Parathyroid adenoma (tissue), 2 donors: ENCODE results near the gene RAB14.
"Not testable (repeated sequence)": the region's sequence is repeated elsewhere in the genome, so short reads cannot be mapped to it uniquely, and the experiment has no call there.

Experiments
- H2AFZ ChIP-seq: fragments of 300-600 bp; sonication (generic); one replicate; pipeline ENCODE4 v1.7.0; 2017; ENCODE audit warnings: antibody characterized with exemption, mild to moderate bottlenecking
- H3K27ac ChIP-seq: fragments of 300-600 bp; sonication (generic); one replicate; pipeline ENCODE4 v1.7.0; 2017
- H3K27me3 ChIP-seq: fragments of 300-600 bp; sonication (generic); one replicate; pipeline ENCODE4 v1.7.0; 2017; ENCODE audit warnings: low read length; ENCODE audit not compliant: control insufficient read depth, insufficient read depth
- H3K36me3 ChIP-seq: fragments of 300-600 bp; sonication (generic); one replicate; pipeline ENCODE4 v1.7.0; 2017; ENCODE audit warnings: low read length; ENCODE audit not compliant: control insufficient read depth, insufficient read depth
- H3K4me1 ChIP-seq: fragments of 300-600 bp; sonication (generic); one replicate; pipeline ENCODE4 v1.7.0; 2017; ENCODE audit warnings: control low read depth
- H3K4me2 ChIP-seq: fragments of 300-600 bp; sonication (generic); one replicate; pipeline ENCODE4 v1.7.0; 2017; ENCODE audit warnings: low read length
- H3K4me3 ChIP-seq: fragments of 300-600 bp; sonication (generic); one replicate; pipeline ENCODE4 v1.7.0; 2017; ENCODE audit warnings: low read depth, low read length
- H3K79me2 ChIP-seq: fragments of 300-600 bp; sonication (generic); one replicate; pipeline ENCODE4 v1.7.0; 2017; ENCODE audit warnings: control low read depth
- H3K9ac ChIP-seq: fragments of 300-600 bp; sonication (generic); one replicate; pipeline ENCODE4 v1.7.0; 2017; ENCODE audit warnings: mild to moderate bottlenecking
- H3K9me3 ChIP-seq: fragments of 300-600 bp; sonication (generic); one replicate; pipeline ENCODE4 v1.7.0; 2017; ENCODE audit warnings: low read length; ENCODE audit not compliant: control insufficient read depth
- TF ChIP-seq, protein P1 (sequence below): fragments of 300-600 bp; sonication (generic); IDR thresholded peaks from one replicate; pipeline ENCODE4 v1.7.0; 2017; ENCODE audit warnings: antibody characterized with exemption, mild to moderate bottlenecking
- donor health status: primary hyperparathyroidism.

RAB14 gene

DNA sequence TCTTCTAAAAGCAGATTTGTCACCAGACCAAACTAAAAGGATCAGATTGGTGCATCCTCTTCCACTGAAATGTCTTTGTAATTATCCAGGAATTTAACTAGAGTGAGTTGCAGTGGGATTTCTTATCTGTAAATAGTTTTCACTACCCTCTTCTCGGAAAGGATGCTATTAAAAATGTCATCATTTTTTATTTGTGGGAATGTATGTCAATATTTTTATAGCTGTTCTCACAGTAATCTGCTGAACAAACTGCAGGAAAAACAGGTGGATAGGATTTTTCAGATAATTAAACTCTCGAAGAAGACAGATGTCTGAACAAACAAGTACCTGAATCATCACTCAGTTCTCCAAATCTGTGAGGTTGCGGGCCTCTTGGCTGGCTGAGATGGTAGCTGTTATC lies 62.7 kb downstream of the RAB14 start:
- Histone ChIP-seq H3K4me1 (no peaks in the 10 kb centered on the region), H3K4me2 (no peak overlapping the region), H3K27ac (no peak overlapping the region), H3K9me3 (no peaks in the 10 kb centered on the region), H3K36me3 (no peaks in the 10 kb centered on the region), H3K27me3 (no peaks in the 10 kb centered on the region), H3K4me3 (no peak overlapping the region), H2AFZ (no peak overlapping the region), H3K79me2 (no peaks in the 10 kb centered on the region), H3K9ac (no peak overlapping the region)
- TF ChIP-seq, protein P1, sequence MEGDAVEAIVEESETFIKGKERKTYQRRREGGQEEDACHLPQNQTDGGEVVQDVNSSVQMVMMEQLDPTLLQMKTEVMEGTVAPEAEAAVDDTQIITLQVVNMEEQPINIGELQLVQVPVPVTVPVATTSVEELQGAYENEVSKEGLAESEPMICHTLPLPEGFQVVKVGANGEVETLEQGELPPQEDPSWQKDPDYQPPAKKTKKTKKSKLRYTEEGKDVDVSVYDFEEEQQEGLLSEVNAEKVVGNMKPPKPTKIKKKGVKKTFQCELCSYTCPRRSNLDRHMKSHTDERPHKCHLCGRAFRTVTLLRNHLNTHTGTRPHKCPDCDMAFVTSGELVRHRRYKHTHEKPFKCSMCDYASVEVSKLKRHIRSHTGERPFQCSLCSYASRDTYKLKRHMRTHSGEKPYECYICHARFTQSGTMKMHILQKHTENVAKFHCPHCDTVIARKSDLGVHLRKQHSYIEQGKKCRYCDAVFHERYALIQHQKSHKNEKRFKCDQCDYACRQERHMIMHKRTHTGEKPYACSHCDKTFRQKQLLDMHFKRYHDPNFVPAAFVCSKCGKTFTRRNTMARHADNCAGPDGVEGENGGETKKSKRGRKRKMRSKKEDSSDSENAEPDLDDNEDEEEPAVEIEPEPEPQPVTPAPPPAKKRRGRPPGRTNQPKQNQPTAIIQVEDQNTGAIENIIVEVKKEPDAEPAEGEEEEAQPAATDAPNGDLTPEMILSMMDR, result no peak

DNA sequence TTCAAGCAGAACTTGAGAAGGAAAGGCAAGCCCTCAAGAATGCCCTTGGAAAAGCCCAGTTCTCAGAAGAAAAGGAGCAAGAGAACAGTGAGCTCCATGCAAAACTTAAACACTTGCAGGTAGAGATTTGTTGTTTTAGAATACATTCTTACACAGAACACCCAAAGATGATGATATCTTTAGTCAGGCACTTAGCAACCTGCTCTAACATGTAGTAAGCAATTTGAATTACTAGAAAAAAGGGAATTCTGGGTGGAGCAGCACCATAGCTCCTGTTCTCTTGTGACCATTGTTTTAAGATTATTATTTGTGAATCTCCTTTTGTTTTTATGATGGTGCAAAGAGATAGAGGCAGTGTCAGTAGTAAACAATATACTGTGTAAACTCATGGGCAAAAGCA lies 63.1 kb downstream of the RAB14 start:
- TF ChIP-seq, protein P1, result no peak
- no peaks in the 10 kb centered on the region for H3K9me3 ChIP-seq

DNA sequence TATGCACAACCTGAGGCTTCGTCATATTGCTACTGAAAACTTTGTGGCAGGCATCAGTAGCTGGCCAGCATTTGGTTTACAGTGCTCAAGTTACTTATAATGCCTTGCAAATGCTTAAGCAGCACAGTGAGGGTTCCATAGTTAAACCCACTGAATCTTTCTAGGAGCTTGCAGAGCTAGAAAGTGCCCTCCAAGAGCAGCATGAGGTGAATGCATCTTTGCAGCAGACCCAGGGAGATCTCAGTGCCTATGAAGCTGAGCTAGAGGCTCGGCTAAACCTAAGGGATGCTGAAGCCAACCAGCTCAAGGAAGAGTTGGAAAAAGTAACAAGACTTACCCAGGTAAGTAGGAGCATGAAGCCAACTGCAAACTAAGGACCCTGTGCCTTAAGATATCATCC lies 66.0 kb downstream of the RAB14 start:
- Histone ChIP-seq H3K4me1 (no peaks in the 10 kb centered on the region), H3K4me3 (no peak overlapping the region), H3K27me3 (no peaks in the 10 kb centered on the region), H3K27ac (no peak overlapping the region), H3K36me3 (no peaks in the 10 kb centered on the region), H3K9me3 (no peaks in the 10 kb centered on the region), H3K9ac (no peak overlapping the region), H3K79me2 (no peaks in the 10 kb centered on the region), H2AFZ (no peak overlapping the region), H3K4me2 (no peak overlapping the region)
- TF ChIP-seq, protein P1, result no peak

More for the DNA sequence above, 63.1 kb downstream of the RAB14 start:
- no peaks in the 10 kb centered on the region for H3K36me3 ChIP-seq
- H3K4me3 ChIP-seq, result no peak overlapping the region
- no peak overlapping the region for H3K9ac ChIP-seq
- no peak overlapping the region for H3K27ac ChIP-seq
- H3K4me1 ChIP-seq, result no peaks in the 10 kb centered on the region
- no peaks in the 10 kb centered on the region for H3K79me2 ChIP-seq
- H2AFZ ChIP-seq, result no peak overlapping the region
- no peak overlapping the region for H3K4me2 ChIP-seq
- H3K27me3 ChIP-seq, result no peaks in the 10 kb centered on the region

DNA sequence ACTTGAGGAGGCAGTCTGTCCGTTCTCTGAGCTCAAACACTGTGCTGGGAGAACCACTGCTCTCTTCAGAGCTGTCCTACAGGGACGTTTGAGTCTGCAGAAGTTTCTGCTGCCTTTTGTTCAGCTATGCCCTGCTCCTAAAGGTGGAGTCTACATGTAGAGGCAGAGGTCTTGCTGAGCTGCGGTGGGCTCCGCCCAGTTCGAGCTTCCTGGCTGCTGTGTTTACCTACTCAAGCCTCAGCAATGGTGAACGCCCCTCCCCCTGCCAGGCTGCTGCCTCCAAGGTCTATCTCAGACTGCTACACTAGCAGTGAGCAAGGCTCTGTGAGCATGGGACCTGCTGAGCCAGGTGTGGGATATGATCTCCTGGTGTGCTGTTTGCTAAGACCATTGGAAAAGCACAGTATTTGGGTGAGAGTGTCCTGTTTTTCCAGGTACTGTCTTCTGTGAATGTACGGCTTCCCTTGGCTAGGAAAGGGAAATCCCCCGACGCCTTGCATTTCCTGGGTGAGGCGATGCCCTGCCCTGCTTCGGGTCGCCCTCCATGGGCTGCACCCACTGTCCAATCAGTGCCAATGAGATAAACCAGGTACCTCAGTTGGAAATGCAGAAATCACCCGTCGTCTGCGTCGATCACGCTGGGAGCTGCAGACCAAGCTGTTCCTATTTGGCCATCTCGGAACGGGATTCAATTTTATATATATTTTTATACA lies 68.4 kb downstream of the RAB14 start:
- no peak overlapping the region for H3K4me2 ChIP-seq
- no peak overlapping the region for H3K9ac ChIP-seq
- H3K79me2 ChIP-seq, result no peaks in the 10 kb centered on the region
- TF ChIP-seq, protein P1, result no peak
- H3K27ac ChIP-seq, result no peak overlapping the region
- no peaks in the 10 kb centered on the region for H3K4me1 ChIP-seq
- no peak overlapping the region for H2AFZ ChIP-seq
- H3K9me3 ChIP-seq, result no peaks in the 10 kb centered on the region
- H3K27me3 ChIP-seq, result no peaks in the 10 kb centered on the region
- H3K4me3 ChIP-seq, result no peak overlapping the region
- no peaks in the 10 kb centered on the region for H3K36me3 ChIP-seq

DNA sequence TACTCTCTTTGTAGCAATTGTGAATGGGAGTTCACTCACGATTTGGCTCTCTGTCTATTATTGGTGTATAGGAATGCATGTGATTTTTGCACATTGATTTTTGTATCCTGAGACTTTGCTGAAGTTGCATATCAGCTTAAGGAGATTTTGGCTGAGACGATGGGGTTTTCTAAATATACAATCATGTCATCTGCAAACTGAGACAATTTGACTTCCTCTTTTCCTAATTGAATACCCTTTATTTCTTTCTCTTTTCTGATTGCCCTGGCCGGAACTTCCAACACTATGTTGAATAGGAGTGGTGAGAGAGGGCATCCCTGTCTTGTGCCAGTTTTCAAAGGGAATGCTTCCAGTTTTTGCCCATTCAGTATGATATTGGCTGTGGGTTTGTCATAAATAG lies 72.3 kb downstream of the RAB14 start:
- H3K27me3 ChIP-seq, H3K36me3 ChIP-seq, H3K27ac ChIP-seq, H3K9ac ChIP-seq, H3K79me2 ChIP-seq, H3K4me2 ChIP-seq, H3K9me3 ChIP-seq, H3K4me3 ChIP-seq, H2AFZ ChIP-seq, H3K4me1 ChIP-seq: not testable (repeated sequence)
